ENCODE measurements around the gene CENPK. TPM values are rescaled to one million over a fixed set of nuclear protein-coding genes. Genes with fewer than 3 reads are reported as not detected.

The CENPK gene
- total RNA-seq, result 11.3 TPM

GRCh38 chr5:65562731-65563701 is at the start of gene CENPK, which contains the start of gene PPWD1:
Gene CENPK (minus strand): TSS chr5:65563168. CDS start chr5:65554907, 8,261 bp downstream.
Gene PPWD1 (plus strand): TSS chr5:65563296. CDS start chr5:65563311, 15 bp downstream.

GRCh38 chr5:65481635-65482295 is 81.2 kb downstream of the CENPK start, which contains the start of gene ADAMTS6:
Gene ADAMTS6 (minus strand): TSS chr5:65481920. CDS start chr5:65473673, 8,247 bp downstream.

Small RNA genes lying within 50 kb of the gene (small RNA-seq; reads per million reads assigned to genes)
- gene RNU6-540P (ENCODE audit: low replicate concordance), result not detected

Other genes with a start within 250 kb of the CENPK start
- gene ADAMTS6, start 81.2 kb downstream of the CENPK start, total RNA-seq, result 11.9 TPM
- 74.5 TPM for gene PPWD1, start 128 bp upstream of the CENPK start, total RNA-seq
- gene TRIM23, start 61.2 kb upstream of the CENPK start, total RNA-seq, result 91.4 TPM
- gene SHLD3, start 61.9 kb upstream of the CENPK start, total RNA-seq, result 10.0 TPM
- 48.2 TPM for gene TRAPPC13, start 61.9 kb upstream of the CENPK start, total RNA-seq
- 25.4 TPM for gene SGTB, start 158.9 kb upstream of the CENPK start, total RNA-seq
- 69.5 TPM for gene NLN, start 159.0 kb upstream of the CENPK start, total RNA-seq